ENCODE data around the gene CFAP92. TPM values are rescaled to one million over a fixed set of nuclear protein-coding genes. Genes with fewer than 3 reads are reported as not detected.

CFAP92 gene
- total and polyA plus RNA-seq, 7 experiments from 2014 or later = 0.10 to 1.4 (median 0.46) TPM

DNA sequence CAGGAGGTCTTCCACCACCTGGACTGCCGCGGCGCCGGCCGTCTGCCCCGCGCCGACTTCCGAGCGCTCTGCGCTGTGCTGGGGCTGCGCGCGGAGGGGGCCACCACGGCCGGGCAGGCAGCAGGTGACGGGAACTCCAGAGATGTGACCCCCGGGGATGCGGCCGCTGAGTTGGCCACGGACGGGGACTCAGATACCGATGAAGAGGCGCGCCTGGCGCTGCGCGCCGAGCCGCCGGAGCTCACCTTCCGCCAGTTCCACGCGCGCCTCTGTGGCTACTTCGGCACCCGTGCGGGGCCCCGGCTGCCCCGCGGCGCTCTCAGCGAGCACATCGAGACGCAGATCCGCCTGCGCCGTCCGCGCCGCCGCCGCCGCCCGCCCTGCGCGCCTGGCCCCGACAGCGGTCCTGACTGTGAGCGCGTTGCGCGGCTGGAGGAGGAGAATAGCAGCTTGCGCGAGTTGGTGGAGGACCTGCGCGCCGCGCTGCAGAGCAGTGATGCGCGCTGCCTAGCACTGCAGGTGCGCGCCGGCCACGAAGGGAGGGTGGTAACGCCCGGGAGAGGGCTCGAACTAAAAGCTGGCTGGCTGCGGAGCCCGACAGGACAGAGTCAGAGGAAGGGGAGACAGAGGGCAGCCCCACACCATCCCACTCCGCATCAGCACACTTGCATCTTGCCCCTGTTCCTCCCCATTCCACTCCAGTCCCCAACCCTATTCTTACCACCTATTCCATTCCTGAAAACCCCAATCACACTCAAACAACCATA is 8.1 kb upstream of the CFAP92 start:
- DNase-seq (peak in 8 of 9 donors; percentile 21 to 51 (median 34)), ATAC-seq (peak; percentile 30)
- peak overlapping the region in 4 of 9 donors; percentile 1 to 32 (median 10) for H3K27ac Mint-ChIP-seq
- ChIA-PET CTCF (interaction anchor here (0.9 to 7.3 kb wide), 2 partner anchors 13 to 31 kb away, joined by 3 to 117 read pairs; no protein-coding TSS in a partner anchor), POLR2A (interaction anchor here (0.6 to 14.6 kb wide), 4 partner anchors 10 to 244 kb away, joined by 5 to 236 read pairs (median 7); no protein-coding TSS in a partner anchor)
- peaks cover 13 to 61% (median 24%) of the 10 kb centered on the region in 5 donors for H3K27me3 Mint-ChIP-seq
- Histone ChIP-seq H3K27me3 (ENCODE audit: control insufficient read depth in 2 of 2, insufficient read depth in 2 of 2, low read length in 2 of 2) (peaks cover 5 to 8% of the 10 kb centered on the region in 2 donors), H3K27ac (ENCODE audit: low read depth, low read length) (no peak overlapping the region), H3K36me3 (ENCODE audit: control insufficient read depth in 2 of 3, insufficient read depth in 3 of 3, low read length in 3 of 3) (no peaks in the 10 kb centered on the region), H3K4me3 (ENCODE audit: low read length) (peak overlapping the region; percentile 29), H3K9me3 (ENCODE audit: control insufficient read depth in 2 of 3, low read length in 3 of 3) (no peaks in the 10 kb centered on the region), H3K4me1 (ENCODE audit: control insufficient read depth in 2 of 2, insufficient read depth in 2 of 2, low read length in 2 of 2) (peaks cover 5 to 37% of the 10 kb centered on the region in 2 donors)
- intact Hi-C loops (cut with micrococcal nuclease) = loop anchor here in 1 of 2 donors (1.0 to 2.0 kb wide), 2 partner anchors 8 to 51 kb away; partner anchors contain the start of gene CFAP92
- peaks cover 0 to 3% (median 0%) of the 10 kb centered on the region in 5 donors for H3K36me3 Mint-ChIP-seq
- H3K4me1 Mint-ChIP-seq = peaks cover 31 to 69% (median 63%) of the 10 kb centered on the region in 7 donors
- H3K4me3 Mint-ChIP-seq = peak overlapping the region; percentile 56 to 84 (median 72)
- H3K9me3 Mint-ChIP-seq = no peaks in the 10 kb centered on the region

DNA sequence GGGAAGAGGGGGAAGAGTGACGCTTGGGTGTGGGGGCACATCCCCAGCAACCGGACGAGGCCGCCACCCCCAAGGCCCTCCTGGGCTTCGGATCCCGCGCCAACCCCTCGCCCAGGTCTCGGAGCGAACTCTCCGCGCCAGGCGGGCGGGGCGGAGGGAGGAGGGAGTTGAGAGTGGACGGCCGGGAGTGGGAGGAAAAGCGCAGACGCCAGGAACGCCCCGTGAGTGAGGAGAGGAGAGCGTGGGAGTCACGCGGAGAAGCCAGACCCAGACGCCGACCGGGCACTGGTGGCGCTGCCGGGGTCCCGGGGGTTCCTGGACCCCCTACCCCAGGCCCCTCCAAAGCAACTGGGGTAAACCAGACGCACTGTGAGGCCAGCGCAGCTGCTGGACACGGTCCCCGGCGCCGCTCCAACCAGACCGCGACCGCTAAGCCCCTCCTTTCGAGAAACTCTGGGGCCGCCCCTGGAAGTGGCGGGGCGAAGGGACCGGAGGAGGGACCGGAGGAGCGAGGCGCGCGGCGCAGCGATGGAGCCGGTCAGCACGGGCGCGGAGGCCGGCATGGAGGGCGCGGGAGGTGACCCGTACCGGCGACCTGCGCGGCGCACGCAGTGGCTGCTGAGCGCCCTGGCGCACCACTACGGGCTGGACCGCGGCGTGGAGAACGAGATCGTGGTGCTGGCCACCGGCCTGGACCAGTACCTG is 7.4 kb upstream of the CFAP92 start, which contains the start of gene EFCC1:
TSS of gene EFCC1 (plus strand) at position 204 of the 705 bp plus-strand sequence. CDS start at position 529, 325 bp downstream.
- H3K27ac ChIP-seq (ENCODE audit: low read depth, low read length) = no peak within 1 kb of the TSS
- DNase-seq (peak in 1 of 9 donors; percentile 41), ATAC-seq (no peak)
- ChIA-PET POLR2A (interaction anchor here (1.0 to 14.6 kb wide), 3 partner anchors 11 to 120 kb away, joined by 8 to 236 read pairs (median 41); partner anchors contain the start of gene RAB43), CTCF (interaction anchor here (7.3 kb wide), 1 partner anchor 14 kb away, joined by 117 read pairs; no protein-coding TSS in a partner anchor)
- peaks cover 0 to 3% (median 0%) of the 10 kb centered on the region in 5 donors for H3K36me3 Mint-ChIP-seq
- H3K36me3 ChIP-seq (ENCODE audit: control insufficient read depth in 2 of 3, insufficient read depth in 3 of 3, low read length in 3 of 3) = no peaks in the 10 kb centered on the region
- peaks cover 5 to 8% of the 10 kb centered on the region in 2 donors for H3K27me3 ChIP-seq (ENCODE audit: control insufficient read depth in 2 of 2, insufficient read depth in 2 of 2, low read length in 2 of 2)
- peak within 1 kb of the TSS; percentile 56 to 84 (median 74) for H3K4me3 Mint-ChIP-seq
- H3K4me3 ChIP-seq (ENCODE audit: low read length) = peak within 1 kb of the TSS; percentile 29
- H3K9me3 ChIP-seq (ENCODE audit: control insufficient read depth in 2 of 3, low read length in 3 of 3) = no peaks in the 10 kb centered on the region
- H3K27ac Mint-ChIP-seq = peak within 1 kb of the TSS in 2 of 9 donors; percentile 19 to 32
- peaks cover 13 to 59% (median 24%) of the 10 kb centered on the region in 5 donors for H3K27me3 Mint-ChIP-seq
- intact Hi-C loops (cut with micrococcal nuclease) = no loop called here
- peaks cover 31 to 70% (median 60%) of the 10 kb centered on the region in 7 donors for H3K4me1 Mint-ChIP-seq
- H3K9me3 Mint-ChIP-seq = no peaks in the 10 kb centered on the region
- peaks cover 5 to 37% of the 10 kb centered on the region in 2 donors for H3K4me1 ChIP-seq (ENCODE audit: control insufficient read depth in 2 of 2, insufficient read depth in 2 of 2, low read length in 2 of 2)

DNA sequence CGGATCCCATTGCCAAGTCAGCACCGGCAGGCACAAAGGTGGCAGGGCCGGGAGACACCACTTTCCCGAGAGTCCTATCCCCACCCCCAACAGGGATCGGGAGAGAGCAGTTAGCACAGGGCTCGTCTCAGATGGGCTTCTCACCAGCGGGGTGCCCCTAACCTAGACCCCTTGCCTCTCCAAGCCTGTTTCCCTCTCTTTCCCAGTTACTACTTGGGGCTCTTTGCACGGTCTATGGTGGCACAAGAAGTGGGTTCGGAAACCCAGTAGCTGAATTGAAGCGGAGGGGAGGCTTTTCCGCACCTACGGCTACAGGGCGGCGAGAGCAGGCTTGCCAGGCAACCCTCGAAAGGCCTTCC is 6.8 kb upstream of the CFAP92 start:
- POLR2A ChIA-PET = interaction anchor here (0.8 to 14.6 kb wide), 4 partner anchors 12 to 121 kb away, joined by 3 to 236 read pairs (median 24); partner anchors contain the start of gene RAB43
- CTCF ChIA-PET = interaction anchor here (3.1 kb wide), 2 partner anchors 15 to 31 kb away, joined by 15 to 26 read pairs; no protein-coding TSS in a partner anchor
- H3K9me3 Mint-ChIP-seq = no peaks in the 10 kb centered on the region
- no peak overlapping the region for H3K27ac Mint-ChIP-seq
- DNase-seq (no peak), ATAC-seq (no peak)
- H3K4me1 Mint-ChIP-seq = peaks cover 31 to 71% (median 61%) of the 10 kb centered on the region in 7 donors
- intact Hi-C loops (cut with micrococcal nuclease) = no loop called here
- H3K4me3 Mint-ChIP-seq = peak overlapping the region; percentile 34 to 84 (median 65)
- H3K4me1 ChIP-seq (ENCODE audit: control insufficient read depth in 2 of 2, insufficient read depth in 2 of 2, low read length in 2 of 2) = peaks cover 5 to 39% of the 10 kb centered on the region in 2 donors
- no peaks in the 10 kb centered on the region for H3K9me3 ChIP-seq (ENCODE audit: control insufficient read depth in 2 of 3, low read length in 3 of 3)
- no peaks in the 10 kb centered on the region for H3K36me3 ChIP-seq (ENCODE audit: control insufficient read depth in 2 of 3, insufficient read depth in 3 of 3, low read length in 3 of 3)
- peaks cover 5 to 8% of the 10 kb centered on the region in 2 donors for H3K27me3 ChIP-seq (ENCODE audit: control insufficient read depth in 2 of 2, insufficient read depth in 2 of 2, low read length in 2 of 2)
- H3K27ac ChIP-seq (ENCODE audit: low read depth, low read length) = no peak overlapping the region
- H3K27me3 Mint-ChIP-seq = peaks cover 13 to 59% (median 24%) of the 10 kb centered on the region in 5 donors
- no peak overlapping the region for H3K4me3 ChIP-seq (ENCODE audit: low read length)
- H3K36me3 Mint-ChIP-seq = peaks cover 0 to 3% (median 0%) of the 10 kb centered on the region in 5 donors

DNA sequence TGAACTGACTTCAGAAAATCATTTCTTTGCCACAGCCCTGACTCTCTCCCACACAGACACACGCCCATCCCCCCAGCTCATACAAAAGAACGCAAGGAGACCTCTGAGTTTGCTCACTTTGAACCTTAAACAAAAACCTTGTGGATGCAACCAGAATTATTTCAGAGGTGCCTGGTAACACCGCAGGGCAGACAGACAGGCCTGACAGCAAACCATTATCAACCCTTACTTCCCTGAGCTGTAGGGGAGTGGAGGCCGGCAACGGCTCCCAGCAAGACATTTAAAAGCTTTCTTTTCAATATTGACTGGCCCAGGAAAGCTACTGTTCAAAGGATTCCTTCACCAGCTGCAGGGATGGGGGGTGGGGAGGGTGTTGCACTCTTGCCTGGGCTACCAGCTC is 5.2 kb upstream of the CFAP92 start:
- no peak overlapping the region for H3K4me3 ChIP-seq (ENCODE audit: low read length)
- no peak overlapping the region for H3K27ac ChIP-seq (ENCODE audit: low read depth, low read length)
- intact Hi-C loops (cut with micrococcal nuclease) = no loop called here
- no peaks in the 10 kb centered on the region for H3K36me3 ChIP-seq (ENCODE audit: control insufficient read depth in 2 of 3, insufficient read depth in 3 of 3, low read length in 3 of 3)
- Mint-ChIP-seq H3K36me3 (peaks cover 0 to 1% (median 0%) of the 10 kb centered on the region in 5 donors), H3K27me3 (peaks cover 13 to 44% (median 24%) of the 10 kb centered on the region in 5 donors), H3K4me1 (peaks cover 31 to 72% (median 67%) of the 10 kb centered on the region in 7 donors), H3K27ac (peak overlapping the region in 4 of 9 donors; percentile 38 to 74 (median 60)), H3K4me3 (peak overlapping the region in 7 of 10 donors; percentile 23 to 55 (median 36)), H3K9me3 (no peaks in the 10 kb centered on the region)
- ATAC-seq (no peak), DNase-seq (no peak)
- POLR2A ChIA-PET = interaction anchor here (0.6 to 14.6 kb wide), 10 partner anchors 13 to 250 kb away, joined by 3 to 236 read pairs (median 4); no protein-coding TSS in a partner anchor
- no peaks in the 10 kb centered on the region for H3K9me3 ChIP-seq (ENCODE audit: control insufficient read depth in 2 of 3, low read length in 3 of 3)
- CTCF ChIA-PET = interaction anchor here (0.7 to 3.1 kb wide), 6 partner anchors 12 to 95 kb away, joined by 3 to 26 read pairs (median 4); no protein-coding TSS in a partner anchor
- H3K27me3 ChIP-seq (ENCODE audit: control insufficient read depth in 2 of 2, insufficient read depth in 2 of 2, low read length in 2 of 2) = peaks cover 5 to 8% of the 10 kb centered on the region in 2 donors
- peaks cover 11 to 47% of the 10 kb centered on the region in 2 donors for H3K4me1 ChIP-seq (ENCODE audit: control insufficient read depth in 2 of 2, insufficient read depth in 2 of 2, low read length in 2 of 2)

DNA sequence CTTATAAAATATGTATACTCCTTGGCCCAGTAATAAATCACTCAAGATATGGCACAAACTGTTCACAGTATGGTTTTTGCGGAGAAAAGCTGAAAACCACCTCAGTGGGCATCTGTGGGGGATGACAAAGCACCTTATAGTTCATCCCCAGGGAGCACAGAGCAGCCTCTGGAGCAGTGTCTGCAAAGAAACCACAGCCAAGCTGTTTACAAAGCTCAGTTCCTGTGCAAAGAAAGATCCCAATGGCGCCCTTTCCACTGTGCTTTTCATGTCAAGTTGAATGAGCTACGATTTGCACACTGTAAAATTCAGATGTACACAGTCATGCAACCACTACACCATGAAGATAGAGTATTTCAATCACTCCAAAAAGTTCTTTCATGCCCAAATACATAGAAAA is 4.7 kb upstream of the CFAP92 start:
- POLR2A ChIA-PET = interaction anchor here (0.6 to 14.6 kb wide), 12 partner anchors 14 to 263 kb away, joined by 3 to 236 read pairs (median 3); no protein-coding TSS in a partner anchor
- H3K36me3 Mint-ChIP-seq = peaks cover 0 to 1% (median 0%) of the 10 kb centered on the region in 5 donors
- intact Hi-C loops (cut with micrococcal nuclease) = no loop called here
- DNase-seq (no peak), ATAC-seq (no peak)
- H3K9me3 Mint-ChIP-seq = no peaks in the 10 kb centered on the region
- H3K4me3 Mint-ChIP-seq = peak overlapping the region in 7 of 10 donors; percentile 3 to 55 (median 36)
- CTCF ChIA-PET = interaction anchor here (1.1 to 3.1 kb wide), 3 partner anchors 17 to 95 kb away, joined by 4 to 26 read pairs (median 15); no protein-coding TSS in a partner anchor
- no peak overlapping the region for H3K27ac ChIP-seq (ENCODE audit: low read depth, low read length)
- no peak overlapping the region for H3K4me3 ChIP-seq (ENCODE audit: low read length)
- peaks cover 5 to 8% of the 10 kb centered on the region in 2 donors for H3K27me3 ChIP-seq (ENCODE audit: control insufficient read depth in 2 of 2, insufficient read depth in 2 of 2, low read length in 2 of 2)
- H3K4me1 Mint-ChIP-seq = peaks cover 31 to 74% (median 64%) of the 10 kb centered on the region in 7 donors
- peak overlapping the region in 2 of 9 donors; percentile 38 to 67 for H3K27ac Mint-ChIP-seq
- H3K9me3 ChIP-seq (ENCODE audit: control insufficient read depth in 2 of 3, low read length in 3 of 3) = no peaks in the 10 kb centered on the region
- peaks cover 11 to 50% of the 10 kb centered on the region in 2 donors for H3K4me1 ChIP-seq (ENCODE audit: control insufficient read depth in 2 of 2, insufficient read depth in 2 of 2, low read length in 2 of 2)
- peaks cover 13 to 42% (median 24%) of the 10 kb centered on the region in 5 donors for H3K27me3 Mint-ChIP-seq
- no peaks in the 10 kb centered on the region for H3K36me3 ChIP-seq (ENCODE audit: control insufficient read depth in 2 of 3, insufficient read depth in 3 of 3, low read length in 3 of 3)

All from naive thymus-derived CD4-positive, alpha-beta T cell (primary cell).